ENCODE data around the gene TIGD3. TPM values are rescaled to one million over a fixed set of nuclear protein-coding genes. Genes with fewer than 3 reads are reported as not detected.

The TIGD3 gene, protein sequence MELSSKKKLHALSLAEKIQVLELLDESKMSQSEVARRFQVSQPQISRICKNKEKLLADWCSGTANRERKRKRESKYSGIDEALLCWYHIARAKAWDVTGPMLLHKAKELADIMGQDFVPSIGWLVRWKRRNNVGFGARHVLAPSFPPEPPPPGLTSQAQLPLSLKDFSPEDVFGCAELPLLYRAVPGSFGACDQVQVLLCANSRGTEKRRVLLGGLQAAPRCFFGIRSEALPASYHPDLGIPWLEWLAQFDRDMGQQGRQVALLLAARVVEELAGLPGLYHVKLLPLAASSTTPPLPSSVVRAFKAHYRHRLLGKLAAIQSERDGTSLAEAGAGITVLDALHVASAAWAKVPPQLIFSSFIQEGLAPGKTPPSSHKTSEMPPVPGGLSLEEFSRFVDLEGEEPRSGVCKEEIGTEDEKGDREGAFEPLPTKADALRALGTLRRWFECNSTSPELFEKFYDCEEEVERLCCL
- under 1 TPM in 3 of 4 donors, not detected in 1; 0.14 to 0.36 (median 0.33) TPM for total RNA-seq
- polyA plus RNA-seq: under 1 TPM in 2 of 3 donors, not detected in 1; 0.69 to 0.96 TPM

DNA sequence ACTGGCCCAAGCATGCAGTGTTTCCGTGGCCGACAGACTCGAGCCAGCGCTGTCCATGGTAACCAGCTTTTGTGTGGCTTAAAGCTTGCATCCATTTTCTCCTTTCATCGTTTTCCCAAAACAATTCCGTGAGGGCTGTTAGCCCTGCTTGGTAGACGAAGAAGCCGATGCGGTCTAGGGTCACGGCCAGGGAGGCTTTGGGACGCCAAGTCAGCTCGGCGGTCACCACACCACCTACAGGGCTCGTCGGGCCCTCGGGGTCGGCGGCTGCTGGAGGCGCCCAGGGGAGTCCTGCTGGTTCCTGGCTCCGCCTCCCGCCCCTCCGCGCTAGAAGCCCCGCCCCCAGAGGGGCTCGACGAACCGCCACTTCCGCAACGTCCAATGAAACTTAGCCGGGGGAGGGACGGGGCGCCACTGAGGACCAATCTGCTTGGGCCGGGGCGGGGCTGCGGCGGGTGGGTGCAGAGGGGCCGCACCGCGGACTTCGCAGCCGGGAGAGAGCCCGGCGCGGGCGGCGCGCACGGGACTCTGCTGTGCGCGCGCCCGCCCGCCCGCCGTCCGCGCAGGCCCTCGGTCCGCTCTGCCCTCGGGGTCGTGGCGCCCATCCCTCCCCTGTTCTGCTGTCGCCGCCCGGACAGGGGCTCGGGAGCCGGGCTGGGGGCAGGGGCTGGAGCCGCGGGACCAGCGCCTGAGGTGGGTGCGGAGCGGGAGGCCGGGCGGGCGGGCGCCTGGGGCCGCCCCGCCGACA, at the start of gene TIGD3:
TIGD3 (plus strand) TSS at position 487 of the 748 bp plus-strand sequence. CDS start 1,058 bp downstream, outside the sequence.
- H3K27me3 ChIP-seq: peaks cover 0 to 17% (median 11%) of the 10 kb centered on the region in 3 donors
- peak; percentile 99 for DNase-seq
- H3K4me1 ChIP-seq: peaks cover 0 to 27% (median 23%) of the 10 kb centered on the region in 4 donors
- H3K4me3 ChIP-seq: peak within 1 kb of the TSS; percentile 37 to 79 (median 74)
- intact Hi-C loops (cut with DNase I): loop anchor here (5.0 kb wide), 1 partner anchor 168 kb away; no protein-coding TSS in a partner anchor
- TF ChIP-seq EP300 (IDR thresholded peaks at IDR 0.05) (no peak), POLR2AphosphoS5 (IDR thresholded peaks at IDR 0.05) (peak in 3 of 4 donors; percentile 43 to 64 (median 61))
- H3K27ac ChIP-seq: peak within 1 kb of the TSS; percentile 72 to 79 (median 78)
- H3K9me3 ChIP-seq: no peaks in the 10 kb centered on the region
- H3K36me3 ChIP-seq: peaks cover 22 to 35% (median 25%) of the 10 kb centered on the region in 4 donors
- 1% methylated on average over 79 of the region's 79 CpGs for WGBS, 2 donors

DNA sequence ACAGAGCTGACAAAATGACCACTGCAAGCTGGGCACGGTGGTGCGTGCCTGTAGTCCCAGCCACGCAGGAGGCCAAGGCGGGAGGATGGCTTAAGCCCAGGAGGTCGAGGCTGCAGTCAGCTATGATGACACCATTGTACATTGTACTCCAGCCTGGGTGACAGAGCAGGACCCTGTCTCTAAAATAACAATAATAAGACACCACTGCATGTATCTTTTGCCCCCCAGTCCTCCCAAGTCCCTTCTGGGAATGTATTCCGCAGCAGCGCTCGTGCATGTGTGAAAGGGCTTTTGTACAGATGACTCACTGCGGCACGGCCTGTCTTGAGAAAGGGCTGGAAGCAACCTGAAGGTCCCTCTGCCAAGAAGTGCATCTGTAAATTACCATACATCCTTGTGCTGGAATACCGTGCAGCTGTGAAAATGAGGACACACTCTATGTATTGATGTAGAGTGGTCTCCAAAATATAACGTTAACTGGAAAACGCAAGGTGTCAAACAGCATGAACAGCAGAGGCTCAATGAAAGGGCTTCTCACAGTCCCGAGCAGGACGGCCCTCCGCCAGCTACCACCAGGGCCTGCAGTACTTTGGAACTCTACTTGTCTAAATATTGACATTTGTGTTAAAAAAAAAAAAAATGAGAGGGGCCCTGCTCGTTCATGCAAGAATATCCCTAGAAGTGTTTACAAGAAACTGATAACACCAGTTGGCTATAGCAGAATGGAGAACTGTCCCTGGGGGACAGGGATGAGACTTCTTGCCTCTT, 48.9 kb upstream of the TIGD3 start:
- TF ChIP-seq POLR2AphosphoS5 (IDR thresholded peaks at IDR 0.05) (peak in 1 of 4 donors; percentile 66), POLR2A (IDR thresholded peaks at IDR 0.05) (no peak), EP300 (IDR thresholded peaks at IDR 0.05) (peak in 1 of 4 donors; percentile 66)
- TF ChIP-seq, protein P1, sequence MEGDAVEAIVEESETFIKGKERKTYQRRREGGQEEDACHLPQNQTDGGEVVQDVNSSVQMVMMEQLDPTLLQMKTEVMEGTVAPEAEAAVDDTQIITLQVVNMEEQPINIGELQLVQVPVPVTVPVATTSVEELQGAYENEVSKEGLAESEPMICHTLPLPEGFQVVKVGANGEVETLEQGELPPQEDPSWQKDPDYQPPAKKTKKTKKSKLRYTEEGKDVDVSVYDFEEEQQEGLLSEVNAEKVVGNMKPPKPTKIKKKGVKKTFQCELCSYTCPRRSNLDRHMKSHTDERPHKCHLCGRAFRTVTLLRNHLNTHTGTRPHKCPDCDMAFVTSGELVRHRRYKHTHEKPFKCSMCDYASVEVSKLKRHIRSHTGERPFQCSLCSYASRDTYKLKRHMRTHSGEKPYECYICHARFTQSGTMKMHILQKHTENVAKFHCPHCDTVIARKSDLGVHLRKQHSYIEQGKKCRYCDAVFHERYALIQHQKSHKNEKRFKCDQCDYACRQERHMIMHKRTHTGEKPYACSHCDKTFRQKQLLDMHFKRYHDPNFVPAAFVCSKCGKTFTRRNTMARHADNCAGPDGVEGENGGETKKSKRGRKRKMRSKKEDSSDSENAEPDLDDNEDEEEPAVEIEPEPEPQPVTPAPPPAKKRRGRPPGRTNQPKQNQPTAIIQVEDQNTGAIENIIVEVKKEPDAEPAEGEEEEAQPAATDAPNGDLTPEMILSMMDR (IDR thresholded peaks at IDR 0.05): no peak
- Histone ChIP-seq H3K4me3 (no peak overlapping the region), H3K27ac (peak overlapping the region; percentile 68 to 85 (median 77)), H3K9me3 (no peaks in the 10 kb centered on the region), H3K27me3 (no peaks in the 10 kb centered on the region), H3K4me1 (peaks cover 0 to 66% (median 61%) of the 10 kb centered on the region in 4 donors), H3K36me3 (no peaks in the 10 kb centered on the region)
- intact Hi-C loops (cut with DNase I): no loop called here
- 26 to 70% methylated on average over 17 of the region's 17 CpGs for WGBS, 2 donors
- peak; percentile 90 for DNase-seq

DNA sequence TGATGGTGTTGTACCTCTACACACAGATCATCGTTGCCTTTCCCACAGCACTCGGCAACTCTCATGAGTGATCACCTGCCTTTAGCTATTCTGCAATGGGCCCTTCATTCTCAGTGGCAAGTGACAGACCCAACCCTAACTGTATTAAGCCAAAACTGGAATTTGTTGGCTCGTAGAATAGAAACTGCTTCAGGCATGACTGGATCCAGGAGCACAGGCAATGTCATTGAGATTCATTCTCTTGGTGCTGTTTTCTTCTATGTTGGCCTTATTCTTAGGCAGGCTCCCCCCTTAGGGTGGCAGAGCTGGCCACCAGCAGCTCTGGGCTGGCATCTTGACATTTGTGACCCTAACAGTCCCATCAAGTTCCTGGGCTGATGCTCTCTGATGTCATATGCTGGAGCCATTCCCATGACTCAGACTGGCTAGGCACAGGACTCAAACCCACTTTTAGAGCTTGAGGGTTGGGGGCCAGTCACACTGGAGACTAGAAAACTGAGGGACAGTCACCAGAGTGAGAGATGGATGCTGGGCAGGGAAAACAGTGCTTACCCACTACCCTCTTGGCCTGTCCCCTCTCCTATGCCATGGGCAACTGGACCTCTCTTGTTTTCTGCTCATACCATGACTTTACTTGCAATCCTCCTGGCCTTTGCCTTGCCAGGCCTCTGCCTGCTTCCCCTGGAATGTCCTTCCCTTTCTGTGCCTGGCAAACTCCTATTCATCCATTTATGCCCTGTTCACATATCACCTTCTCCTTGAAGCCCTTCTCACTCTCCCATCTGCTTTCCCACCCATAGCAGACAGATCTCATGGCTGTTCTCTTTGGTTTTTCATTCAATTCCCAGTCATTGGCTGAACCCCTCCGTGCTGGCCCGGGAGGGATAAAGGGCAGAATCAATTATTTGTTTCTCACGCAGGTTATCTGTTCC, 47.0 kb upstream of the TIGD3 start:
- Histone ChIP-seq H3K27me3 (no peaks in the 10 kb centered on the region), H3K9me3 (no peaks in the 10 kb centered on the region), H3K27ac (peak overlapping the region in 2 of 4 donors; percentile 83 to 85), H3K4me1 (peaks cover 0 to 64% (median 62%) of the 10 kb centered on the region in 4 donors), H3K36me3 (no peaks in the 10 kb centered on the region), H3K4me3 (no peak overlapping the region)
- intact Hi-C loops (cut with DNase I): no loop called here
- WGBS, 2 donors: 87 to 90% methylated on average over 6 of the region's 6 CpGs
- TF ChIP-seq, protein P1 (IDR thresholded peaks at IDR 0.05): no peak
- TF ChIP-seq EP300 (IDR thresholded peaks at IDR 0.05) (no peak), POLR2AphosphoS5 (IDR thresholded peaks at IDR 0.05) (no peak), POLR2A (IDR thresholded peaks at IDR 0.05) (no peak)
- no peak for DNase-seq

DNA sequence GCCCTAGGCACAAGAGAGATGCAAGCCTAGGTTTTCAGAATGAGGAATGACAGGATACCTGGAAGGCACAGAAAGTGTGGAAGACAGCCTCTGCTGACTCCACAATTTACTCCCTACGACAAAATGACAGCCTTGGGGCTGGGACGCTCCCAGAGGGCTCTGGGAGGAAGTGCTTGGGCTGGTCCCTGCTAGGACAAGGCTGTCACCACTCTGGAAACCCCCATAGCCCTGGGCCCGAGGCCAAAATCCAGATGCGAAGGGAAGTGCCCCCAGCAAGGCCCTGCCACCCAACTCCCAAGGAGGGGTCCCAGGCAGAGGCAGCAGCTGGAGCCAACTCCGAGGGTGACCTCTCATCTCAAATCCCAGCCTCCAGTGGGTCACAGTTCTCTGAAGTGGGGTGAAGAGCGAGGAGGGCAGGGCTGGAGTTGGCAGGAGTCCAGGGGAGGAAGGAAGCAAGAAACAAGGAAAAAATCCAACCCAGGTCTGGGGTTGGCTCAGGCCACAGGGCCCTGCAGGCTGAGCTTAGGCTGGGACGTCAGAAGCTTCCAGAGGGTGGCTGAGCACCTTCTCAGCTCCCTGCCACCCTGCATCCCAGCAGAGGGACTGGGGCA, 46.2 kb upstream of the TIGD3 start:
- Histone ChIP-seq H3K4me3 (no peak overlapping the region), H3K27ac (peak overlapping the region in 3 of 4 donors; percentile 27 to 51 (median 32)), H3K36me3 (no peaks in the 10 kb centered on the region), H3K27me3 (no peaks in the 10 kb centered on the region), H3K4me1 (peaks cover 0 to 69% (median 65%) of the 10 kb centered on the region in 4 donors), H3K9me3 (no peaks in the 10 kb centered on the region)
- TF ChIP-seq POLR2A (IDR thresholded peaks at IDR 0.05) (no peak), POLR2AphosphoS5 (IDR thresholded peaks at IDR 0.05) (no peak), EP300 (IDR thresholded peaks at IDR 0.05) (no peak)
- TF ChIP-seq, protein P1 (IDR thresholded peaks at IDR 0.05): no peak
- no peak for DNase-seq
- 8 to 28% methylated on average over 7 of the region's 7 CpGs for WGBS, 2 donors
- intact Hi-C loops (cut with DNase I): no loop called here
